Glutamatergic neuron (in vitro differentiated cells): ENCODE data around the gene CCNY. TPM values are rescaled to one million over a fixed set of nuclear protein-coding genes. Genes with fewer than 3 reads are reported as not detected.

ENCODE experiments used
- DNase-seq: peaks from one replicate; pipeline ENCODE4 v3.0.0; 2022
- H3K27ac Mint-ChIP-seq: one replicate; pipeline ENCODE4 v1.8.0; 2020; ENCODE audit warnings: mild to moderate bottlenecking, mixed read lengths, inconsistent platforms; ENCODE audit not compliant: unreplicated experiment
- H3K27me3 Mint-ChIP-seq: one replicate; pipeline ENCODE4 v1.8.0; 2020; ENCODE audit warnings: mild to moderate bottlenecking, moderate library complexity, mixed read lengths, inconsistent platforms; ENCODE audit not compliant: unreplicated experiment
- H3K36me3 Mint-ChIP-seq: one replicate; pipeline ENCODE4 v1.8.0; 2020; ENCODE audit warnings: mild to moderate bottlenecking, mixed read lengths, inconsistent platforms; ENCODE audit not compliant: unreplicated experiment
- H3K4me1 Mint-ChIP-seq: one replicate; pipeline ENCODE4 v1.8.0; 2020; ENCODE audit warnings: mild to moderate bottlenecking, low read depth, mixed read lengths, inconsistent platforms; ENCODE audit not compliant: unreplicated experiment
- H3K4me3 Mint-ChIP-seq: one replicate; pipeline ENCODE4 v1.8.0; 2020; ENCODE audit warnings: mild to moderate bottlenecking, mixed read lengths, inconsistent platforms; ENCODE audit not compliant: unreplicated experiment
- H3K9me3 Mint-ChIP-seq: one replicate; pipeline ENCODE4 v1.8.0; 2020; ENCODE audit warnings: mild to moderate bottlenecking, moderate library complexity, mixed read lengths, inconsistent platforms; ENCODE audit not compliant: unreplicated experiment
- CTCF ChIP-seq: fragments of 200-600 bp; sonication (generic); IDR thresholded peaks from one replicate; pipeline ENCODE4 v1.5.0; 2021; ENCODE audit not compliant: partially characterized antibody, unreplicated experiment
- total RNA-seq: library from RNA; stranded (reverse); fragmentation: NEBNext Ultra II Directional; extraction: Animal tissue kit (Norgen Biotek cat#: 25700); gene quantifications from one replicate; pipeline ENCODE4 v1.2.1, GENCODE V29; 2021; ENCODE audit not compliant: unreplicated experiment

CCNY gene
- total RNA-seq, 1 donor from 2014 or later: 219 TPM

- no peak for TF ChIP-seq CTCF
- H3K4me3 Mint-ChIP-seq: no peak overlapping the region
- H3K9me3 Mint-ChIP-seq: peaks cover 14% of the 10 kb centered on the region
- peaks cover 8% of the 10 kb centered on the region for H3K27me3 Mint-ChIP-seq
- H3K36me3 Mint-ChIP-seq: peaks cover 6% of the 10 kb centered on the region
- no peak overlapping the region for H3K27ac Mint-ChIP-seq
- H3K4me1 Mint-ChIP-seq: peaks cover 12% of the 10 kb centered on the region
- DNase-seq: no peak
Observed at GRCh38 chr10:35579116-35579515, 242.8 kb downstream of the CCNY start.

- Mint-ChIP-seq H3K27me3 (peaks cover 7% of the 10 kb centered on the region), H3K36me3 (peaks cover 6% of the 10 kb centered on the region), H3K4me1 (peaks cover 12% of the 10 kb centered on the region), H3K9me3 (peaks cover 12% of the 10 kb centered on the region), H3K4me3 (no peak overlapping the region), H3K27ac (no peak overlapping the region)
- no peak for DNase-seq
- TF ChIP-seq CTCF: no peak
Observed at GRCh38 chr10:35579726-35580422, 243.6 kb downstream of the CCNY start.

GRCh38 chr10:35580423-35580770 is 244.1 kb downstream of the CCNY start:
- no peak for DNase-seq
- Mint-ChIP-seq H3K36me3 (peaks cover 3% of the 10 kb centered on the region), H3K27ac (no peak overlapping the region), H3K9me3 (peaks cover 10% of the 10 kb centered on the region), H3K4me3 (no peak overlapping the region), H3K4me1 (peaks cover 10% of the 10 kb centered on the region), H3K27me3 (peaks cover 5% of the 10 kb centered on the region)
- no peak for TF ChIP-seq CTCF

- no peak overlapping the region for H3K4me3 Mint-ChIP-seq
- no peaks in the 10 kb centered on the region for H3K36me3 Mint-ChIP-seq
- no peak for DNase-seq
- no peak overlapping the region for H3K27ac Mint-ChIP-seq
- peaks cover 9% of the 10 kb centered on the region for H3K4me1 Mint-ChIP-seq
- no peak for TF ChIP-seq CTCF
- peaks cover 9% of the 10 kb centered on the region for H3K9me3 Mint-ChIP-seq
- H3K27me3 Mint-ChIP-seq: peaks cover 4% of the 10 kb centered on the region
Observed at GRCh38 chr10:35581655-35582054, 245.3 kb downstream of the CCNY start.

GRCh38 chr10:35584946-35585345 is 248.6 kb downstream of the CCNY start:
- peaks cover 2% of the 10 kb centered on the region for H3K4me1 Mint-ChIP-seq
- H3K4me3 Mint-ChIP-seq: no peak overlapping the region
- H3K27me3 Mint-ChIP-seq: peaks cover 3% of the 10 kb centered on the region
- no peak for DNase-seq
- TF ChIP-seq CTCF: no peak
- H3K9me3 Mint-ChIP-seq: peaks cover 3% of the 10 kb centered on the region
- H3K36me3 Mint-ChIP-seq: no peaks in the 10 kb centered on the region
- H3K27ac Mint-ChIP-seq: no peak overlapping the region
